Muscle layer of colon (tissue), 2 donors: ENCODE data around the gene ABHD4.
A peak's percentile ranks its signal among the peaks of the same experiment; 100 is the strongest.
"Not testable (repeated sequence)": the region's sequence is repeated elsewhere in the genome, so short reads cannot be mapped to it uniquely, and the experiment has no call there.

Experiments used
- H3K27ac ChIP-seq: one replicate; pipeline ENCODE4 v1.7.0; 2013; ENCODE audit warnings: low read depth, mild to moderate bottlenecking, low read length, moderate library complexity
- H3K27me3 ChIP-seq, 2 donors: one replicate each; pipeline ENCODE4 v1.7.0; 2013; ENCODE audit warnings: low read length in 2 of 2, mild to moderate bottlenecking in 2 of 2; ENCODE audit not compliant: insufficient read depth in 2 of 2, control insufficient read depth in 1 of 2
- H3K36me3 ChIP-seq: one replicate; pipeline ENCODE4 v1.7.0; 2013; ENCODE audit warnings: mild to moderate bottlenecking, low read length; ENCODE audit not compliant: insufficient read depth
- H3K4me1 ChIP-seq: one replicate; pipeline ENCODE4 v1.7.0; 2013; ENCODE audit warnings: mild to moderate bottlenecking, low read length; ENCODE audit not compliant: insufficient read depth
- H3K4me3 ChIP-seq, 2 donors: one replicate each; pipeline ENCODE4 v1.7.0; 2013; ENCODE audit warnings: low read length in 2 of 2, low read depth in 1 of 2, mild to moderate bottlenecking in 1 of 2, moderate library complexity in 1 of 2
- H3K9ac ChIP-seq: one replicate; pipeline ENCODE4 v1.7.0; 2013; ENCODE audit warnings: low read length
- H3K9me3 ChIP-seq: one replicate; pipeline ENCODE4 v1.7.0; 2013; ENCODE audit warnings: mild to moderate bottlenecking, low read length
- donor health status: abdominal sarcoma.
- donor health status: Adenocarcinoma of cecum.

Gene ABHD4

GRCh38 chr14:22579236-22579635 lies 18.9 kb upstream of the ABHD4 start:
- Histone ChIP-seq H3K27me3 (no peaks in the 10 kb centered on the region), H3K4me1 (no peaks in the 10 kb centered on the region), H3K36me3 (peaks cover 8% of the 10 kb centered on the region), H3K9ac (no peak overlapping the region), H3K27ac (no peak overlapping the region), H3K9me3 (no peaks in the 10 kb centered on the region), H3K4me3 (no peak overlapping the region)

GRCh38 chr14:22579881-22580280 lies 18.2 kb upstream of the ABHD4 start:
- no peak overlapping the region for H3K4me3 ChIP-seq
- peaks cover 1% of the 10 kb centered on the region for H3K36me3 ChIP-seq
- H3K27ac ChIP-seq, result no peak overlapping the region
- H3K27me3 ChIP-seq, result no peaks in the 10 kb centered on the region
- no peaks in the 10 kb centered on the region for H3K9me3 ChIP-seq
- H3K9ac ChIP-seq, result no peak overlapping the region
- H3K4me1 ChIP-seq, result peaks cover 5% of the 10 kb centered on the region

GRCh38 chr14:22580625-22581024 lies 17.5 kb upstream of the ABHD4 start:
- H3K4me1 ChIP-seq, result peaks cover 10% of the 10 kb centered on the region
- no peak overlapping the region for H3K9ac ChIP-seq
- H3K9me3 ChIP-seq, result no peaks in the 10 kb centered on the region
- H3K27ac ChIP-seq, result no peak overlapping the region
- no peaks in the 10 kb centered on the region for H3K36me3 ChIP-seq
- no peaks in the 10 kb centered on the region for H3K27me3 ChIP-seq
- H3K4me3 ChIP-seq, result no peak overlapping the region

- no peaks in the 10 kb centered on the region for H3K27me3 ChIP-seq
- H3K36me3 ChIP-seq, result no peaks in the 10 kb centered on the region
- H3K9ac ChIP-seq, result no peak overlapping the region
- H3K4me3 ChIP-seq, result no peak overlapping the region
- no peaks in the 10 kb centered on the region for H3K9me3 ChIP-seq
- H3K27ac ChIP-seq, result no peak overlapping the region
- H3K4me1 ChIP-seq, result peaks cover 31% of the 10 kb centered on the region
Measured at GRCh38 chr14:22583994-22584393, 14.1 kb upstream of the ABHD4 start.

GRCh38 chr14:22587247-22587646 lies 10.9 kb upstream of the ABHD4 start:
- no peak overlapping the region for H3K4me3 ChIP-seq
- no peaks in the 10 kb centered on the region for H3K27me3 ChIP-seq
- H3K36me3 ChIP-seq, result no peaks in the 10 kb centered on the region
- H3K9me3 ChIP-seq, result no peaks in the 10 kb centered on the region
- no peak overlapping the region for H3K9ac ChIP-seq
- H3K27ac ChIP-seq, result no peak overlapping the region
- H3K4me1 ChIP-seq, result peaks cover 31% of the 10 kb centered on the region

GRCh38 chr14:22587677-22588422 lies 10.2 kb upstream of the ABHD4 start:
- not testable (repeated sequence) for H3K27ac ChIP-seq, H3K27me3 ChIP-seq, H3K36me3 ChIP-seq, H3K9me3 ChIP-seq
- Histone ChIP-seq H3K4me3 (peak overlapping the region; percentile 63 to 78), H3K9ac (peak overlapping the region; percentile 73), H3K4me1 (peaks cover 31% of the 10 kb centered on the region)

- Histone ChIP-seq H3K4me1 (peaks cover 31% of the 10 kb centered on the region), H3K9ac (peak overlapping the region; percentile 73), H3K36me3 (no peaks in the 10 kb centered on the region), H3K27ac (peak overlapping the region; percentile 80), H3K9me3 (no peaks in the 10 kb centered on the region), H3K4me3 (peak overlapping the region; percentile 63 to 78), H3K27me3 (no peaks in the 10 kb centered on the region)
Measured at GRCh38 chr14:22588526-22589095, 9.5 kb upstream of the ABHD4 start.

GRCh38 chr14:22589096-22589839 lies 8.8 kb upstream of the ABHD4 start, which contains the start of gene DAD1:
Gene DAD1 (minus strand): TSS chr14:22589224. CDS start chr14:22589157, 67 bp downstream.
- H3K9me3 ChIP-seq, result no peaks in the 10 kb centered on the region
- no peaks in the 10 kb centered on the region for H3K36me3 ChIP-seq
- peak within 1 kb of the TSS; percentile 63 to 78 for H3K4me3 ChIP-seq
- H3K4me1 ChIP-seq, result peaks cover 31% of the 10 kb centered on the region
- peak within 1 kb of the TSS; percentile 80 for H3K27ac ChIP-seq
- H3K9ac ChIP-seq, result peak within 1 kb of the TSS; percentile 73
- no peaks in the 10 kb centered on the region for H3K27me3 ChIP-seq

GRCh38 chr14:22593189-22593588 lies 4.9 kb upstream of the ABHD4 start:
- no peak overlapping the region for H3K4me3 ChIP-seq
- no peak overlapping the region for H3K9ac ChIP-seq
- no peaks in the 10 kb centered on the region for H3K27me3 ChIP-seq
- H3K36me3 ChIP-seq, result no peaks in the 10 kb centered on the region
- no peaks in the 10 kb centered on the region for H3K9me3 ChIP-seq
- H3K27ac ChIP-seq, result no peak overlapping the region
- peaks cover 9% of the 10 kb centered on the region for H3K4me1 ChIP-seq

GRCh38 chr14:22593601-22594000 lies 4.5 kb upstream of the ABHD4 start:
- Histone ChIP-seq H3K4me3 (no peak overlapping the region), H3K9ac (no peak overlapping the region), H3K4me1 (peaks cover 6% of the 10 kb centered on the region), H3K27me3 (no peaks in the 10 kb centered on the region), H3K27ac (no peak overlapping the region), H3K36me3 (no peaks in the 10 kb centered on the region), H3K9me3 (no peaks in the 10 kb centered on the region)

- Histone ChIP-seq H3K9me3 (no peaks in the 10 kb centered on the region), H3K4me3 (no peak overlapping the region)
Measured at GRCh38 chr14:22594156-22594716, 3.9 kb upstream of the ABHD4 start.

More at GRCh38 chr14:22594156-22594716, 3.9 kb upstream of the ABHD4 start:
- Histone ChIP-seq H3K27me3 (no peaks in the 10 kb centered on the region), H3K27ac (no peak overlapping the region), H3K36me3 (no peaks in the 10 kb centered on the region), H3K4me1 (peaks cover 11% of the 10 kb centered on the region), H3K9ac (no peak overlapping the region)
